Calu3 (cell line): ENCODE data around the gene SPATA31E1. TPM values are rescaled to one million over a fixed set of nuclear protein-coding genes. Genes with fewer than 3 reads are reported as not detected.

Experiments
- BruUV-seq: library from RNA; stranded (reverse); fragments of 400-500 nt; replicated peaks from 2 replicates; lab custom pipeline; 2021; lab: Mats Ljungman, UMichigan
- CTCF ChIA-PET: fragments of 300-600 bp; sonication (Branson Sonifier 250); formaldehyde crosslinking; loops from one replicate; lab custom pipeline; 2022; ENCODE audit warnings: antibody characterized with exemption; lab: Charles Lee
- DNase-seq: peaks from one replicate; pipeline ENCODE4 v3.0.0; 2022
- H3K27ac Mint-ChIP-seq: one replicate; pipeline ENCODE4 v1.8.0; 2022; ENCODE audit warnings: mixed read lengths; ENCODE audit not compliant: unreplicated experiment
- H3K27me3 Mint-ChIP-seq: one replicate; pipeline ENCODE4 v1.8.0; 2022; ENCODE audit warnings: mixed read lengths; ENCODE audit not compliant: unreplicated experiment
- H3K36me3 Mint-ChIP-seq: one replicate; pipeline ENCODE4 v1.8.0; 2022; ENCODE audit warnings: mild to moderate bottlenecking, moderate library complexity, mixed read lengths; ENCODE audit not compliant: insufficient read depth, unreplicated experiment
- H3K4me1 Mint-ChIP-seq: one replicate; pipeline ENCODE4 v1.8.0; 2022; ENCODE audit warnings: mild to moderate bottlenecking, low read depth, mixed read lengths; ENCODE audit not compliant: unreplicated experiment
- H3K4me3 Mint-ChIP-seq: one replicate; pipeline ENCODE4 v1.8.0; 2022; ENCODE audit warnings: mild to moderate bottlenecking, low read depth, moderate library complexity, mixed read lengths; ENCODE audit not compliant: unreplicated experiment
- H3K9me3 Mint-ChIP-seq: one replicate; pipeline ENCODE4 v1.8.0; 2022; ENCODE audit warnings: low read depth, mixed read lengths; ENCODE audit not compliant: unreplicated experiment
- CTCF ChIP-seq: fragments of 200-600 bp; IDR thresholded peaks from one replicate; pipeline ENCODE4 v1.8.0; 2022; ENCODE audit warnings: antibody characterized with exemption; ENCODE audit not compliant: unreplicated experiment
- intact Hi-C: fragments of 100-400 bp; cut with micrococcal nuclease; formaldehyde crosslinking; loops from one replicate; pipeline ENCODE4 v1.10.0; 2022; ENCODE audit not compliant: unreplicated experiment
- total RNA-seq: library from RNA; stranded (reverse); gene quantifications from 2 replicates; pipeline ENCODE4 v1.2.3, GENCODE V29; 2022

SPATA31E1 gene
- total RNA-seq, 1 experiment from 2014 or later, result not detected

GRCh38 chr9:87886210-87886932 is 3.7 kb downstream of the SPATA31E1 start:
- no peaks in the 10 kb centered on the region for H3K27me3 Mint-ChIP-seq
- BruUV-seq, result no TSS peak
- H3K27ac Mint-ChIP-seq, result no peak overlapping the region
- H3K4me3 Mint-ChIP-seq, result no peak overlapping the region
- DNase-seq, result no peak
- no peaks in the 10 kb centered on the region for H3K9me3 Mint-ChIP-seq
- intact Hi-C loops, result no loop called here
- CTCF ChIA-PET, result no interaction called here
- H3K36me3 Mint-ChIP-seq, result no peaks in the 10 kb centered on the region
- no peak for TF ChIP-seq CTCF
- H3K4me1 Mint-ChIP-seq, result no peaks in the 10 kb centered on the region

GRCh38 chr9:87886933-87887505 is 4.3 kb downstream of the SPATA31E1 start:
- no TSS peak for BruUV-seq

GRCh38 chr9:87887661-87888480 is 5.2 kb downstream of the SPATA31E1 start:
- H3K36me3 Mint-ChIP-seq, result no peaks in the 10 kb centered on the region
- H3K9me3 Mint-ChIP-seq, result no peaks in the 10 kb centered on the region
- no peaks in the 10 kb centered on the region for H3K27me3 Mint-ChIP-seq
- intact Hi-C loops, result no loop called here
- BruUV-seq, result no TSS peak
- DNase-seq, result no peak
- no peak for TF ChIP-seq CTCF
- H3K4me3 Mint-ChIP-seq, result no peak overlapping the region
- no peak overlapping the region for H3K27ac Mint-ChIP-seq
- CTCF ChIA-PET, result no interaction called here
- H3K4me1 Mint-ChIP-seq, result no peaks in the 10 kb centered on the region

More at GRCh38 chr9:87886933-87887505, 4.3 kb downstream of the SPATA31E1 start:
- intact Hi-C loops, result no loop called here
- no peak overlapping the region for H3K4me3 Mint-ChIP-seq
- H3K4me1 Mint-ChIP-seq, result no peaks in the 10 kb centered on the region
- TF ChIP-seq CTCF, result no peak
- no peaks in the 10 kb centered on the region for H3K27me3 Mint-ChIP-seq
- H3K9me3 Mint-ChIP-seq, result no peaks in the 10 kb centered on the region
- DNase-seq, result no peak
- CTCF ChIA-PET, result no interaction called here
- H3K27ac Mint-ChIP-seq, result no peak overlapping the region
- no peaks in the 10 kb centered on the region for H3K36me3 Mint-ChIP-seq

GRCh38 chr9:87888501-87888900 is 5.8 kb downstream of the SPATA31E1 start:
- no peaks in the 10 kb centered on the region for H3K4me1 Mint-ChIP-seq
- no peak for TF ChIP-seq CTCF
- BruUV-seq, result no TSS peak
- no peak overlapping the region for H3K27ac Mint-ChIP-seq
- H3K9me3 Mint-ChIP-seq, result no peaks in the 10 kb centered on the region
- H3K36me3 Mint-ChIP-seq, result no peaks in the 10 kb centered on the region
- H3K27me3 Mint-ChIP-seq, result no peaks in the 10 kb centered on the region
- CTCF ChIA-PET, result no interaction called here
- no peak overlapping the region for H3K4me3 Mint-ChIP-seq
- intact Hi-C loops, result no loop called here
- DNase-seq, result no peak
